GM12878 (cell line): ENCODE results near the gene TP53I3. TPM values are rescaled to one million over a fixed set of nuclear protein-coding genes. Genes with fewer than 3 reads are reported as not detected.

Experiments
- ATAC-seq: fragments of 200-7000 bp; cut with Tn5 transposase; 3 replicates; pipeline ENCODE4 v1.9.1; 2020; ENCODE audit warnings: mild to moderate bottlenecking, moderate library complexity
- BruUV-seq: library from RNA; stranded (reverse); fragments of 400-500 nt; replicated peaks from 2 replicates; lab custom pipeline; 2021; lab: Mats Ljungman, UMichigan
- CTCF ChIA-PET: fragments of 300-600 bp; sonication (Branson Sonifier 250); formaldehyde crosslinking; extraction: SDS; loops from one replicate; lab custom pipeline; 2021; ENCODE audit warnings: inconsistent platforms; lab: Yijun Ruan, JAX
- POLR2A ChIA-PET: fragments of 350-600 bp; formaldehyde crosslinking; extraction: SDS; loops from one replicate; lab custom pipeline; 2021; ENCODE audit warnings: inconsistent platforms; lab: Charles Lee
- RAD21 ChIA-PET: fragments of 300-600 bp; sonication (Branson Sonifier 250); formaldehyde crosslinking; loops from one replicate; lab custom pipeline; 2023; ENCODE audit warnings: antibody characterized with exemption; ENCODE audit not compliant: unreplicated experiment; lab: Charles Lee
- SMC1A ChIA-PET: fragments of 300-600 bp; sonication (Branson Sonifier 250); formaldehyde crosslinking; loops from one replicate; lab custom pipeline; 2023; ENCODE audit not compliant: unreplicated experiment, uncharacterized antibody; lab: Charles Lee
- DNase-seq: peaks from one replicate; pipeline ENCODE4 v3.0.0-alpha.2; 2011; ENCODE audit warnings: low read depth, low spot score
- FAIRE-seq: peaks from 3 replicates; lab custom pipeline; 2011; peaks lifted over from hg19 to GRCh38; lab: Jason Lieb, UNC
- H2AFZ ChIP-seq: 2 replicates; pipeline ENCODE4 v1.6.0; 2011; ENCODE audit warnings: low read depth, low read length, control low read depth; ENCODE audit not compliant: control insufficient read depth
- H3K27ac ChIP-seq: 2 replicates; pipeline ENCODE4 v1.5.1; 2011; ENCODE audit warnings: control low read depth; ENCODE audit not compliant: control insufficient read depth, insufficient read depth
- H3K27me3 ChIP-seq, 2 experiments: replicated peaks in 1 of 2; 2 replicates each; pipeline versions ENCODE4 v1.6.0 to v1.6.1; 2011; ENCODE audit warnings: low read length in 1 of 2; ENCODE audit not compliant: control insufficient read depth in 2 of 2, insufficient read depth in 2 of 2
- H3K36me3 ChIP-seq, 2 experiments: 2 replicates each; pipeline ENCODE4 v1.5.1; 2011; ENCODE audit warnings: low read length in 1 of 2; ENCODE audit not compliant: control insufficient read depth in 2 of 2, insufficient read depth in 2 of 2
- H3K4me1 ChIP-seq: 2 replicates; pipeline ENCODE4 v1.6.1; 2011; ENCODE audit warnings: mild to moderate bottlenecking, low read length, moderate library complexity, mixed read lengths; ENCODE audit not compliant: control insufficient read depth, insufficient read depth
- H3K4me2 ChIP-seq: 2 replicates; pipeline ENCODE4 v1.6.0; 2011; ENCODE audit warnings: control low read depth; ENCODE audit not compliant: control insufficient read depth, insufficient read depth
- H3K4me3 ChIP-seq: fragments of 200-600 bp; sonication (generic); 2 replicates; pipeline ENCODE4 v1.5.1; 2016
- H3K79me2 ChIP-seq: 2 replicates; pipeline ENCODE4 v1.6.0; 2011; ENCODE audit warnings: low read length; ENCODE audit not compliant: control insufficient read depth, insufficient read depth
- H3K9ac ChIP-seq: 2 replicates; pipeline ENCODE4 v1.8.0; 2011; ENCODE audit warnings: low read length, control low read depth, mixed read lengths; ENCODE audit not compliant: control insufficient read depth, insufficient read depth
- H3K9me3 ChIP-seq: replicated peaks from 3 replicates; pipeline ENCODE4 v1.5.1; 2011; ENCODE audit warnings: mild to moderate bottlenecking, low read length; ENCODE audit not compliant: control insufficient read depth, insufficient read depth
- H4K20me1 ChIP-seq: 2 replicates; pipeline ENCODE4 v1.6.0; 2011; ENCODE audit not compliant: control insufficient read depth, insufficient read depth
- ATF3 ChIP-seq: IDR thresholded peaks from 2 replicates; pipeline ENCODE4 v1.6.1; 2011; ENCODE audit warnings: low read depth, mild to moderate bottlenecking, low read length, moderate library complexity, borderline replicate concordance; ENCODE audit errors: extremely low read depth
- DPF2 ChIP-seq: fragments of 450-650 bp; IDR thresholded peaks from 2 replicates; pipeline ENCODE4 v1.6.1; 2017; ENCODE audit warnings: mild to moderate bottlenecking
- GATAD2B ChIP-seq: fragments of 450-650 bp; conservative IDR thresholded peaks from 2 replicates; pipeline ENCODE4 v1.6.1; 2017; ENCODE audit warnings: low read depth, mild to moderate bottlenecking, moderate library complexity
- IKZF2 ChIP-seq, 2 experiments: fragments of 450-650 bp; IDR thresholded peaks; 2 replicates each; pipeline ENCODE4 v1.6.1; 2017; ENCODE audit warnings: mild to moderate bottlenecking in 2 of 2, moderate library complexity in 2 of 2
- MYB ChIP-seq: fragments of 150-350 bp; IDR thresholded peaks from 2 replicates; pipeline ENCODE4 v1.6.1; 2014; ENCODE audit warnings: mild to moderate bottlenecking, low read depth, low read length, borderline replicate concordance
- NBN ChIP-seq: fragments of 450-650 bp; IDR thresholded peaks from 2 replicates; pipeline ENCODE4 v1.6.1; 2016
- NFXL1 ChIP-seq: fragments of 450-650 bp; IDR thresholded peaks from 2 replicates; pipeline ENCODE4 v1.6.1; 2017; ENCODE audit warnings: antibody characterized with exemption, mild to moderate bottlenecking, borderline replicate concordance
- NR2C2 ChIP-seq: IDR thresholded peaks from 2 replicates; pipeline ENCODE4 v1.6.1; 2011; ENCODE audit warnings: borderline replicate concordance, low read depth; ENCODE audit not compliant: control insufficient read depth, insufficient read length
- PAX8 ChIP-seq: fragments of 450-650 bp; IDR thresholded peaks from 2 replicates; pipeline ENCODE4 v1.6.1; 2017; ENCODE audit warnings: mild to moderate bottlenecking, moderate library complexity
- RFX5 ChIP-seq: IDR thresholded peaks from 2 replicates; pipeline ENCODE4 v1.6.1; 2011; ENCODE audit warnings: low read depth, low read length, improper control_type of control experiment
- SMC3 ChIP-seq: IDR thresholded peaks from 2 replicates; pipeline ENCODE4 v1.6.1; 2011; ENCODE audit warnings: low read length, improper control_type of control experiment, borderline replicate concordance
- TCF12 ChIP-seq: IDR thresholded peaks from 2 replicates; pipeline ENCODE4 v1.6.1; 2011; ENCODE audit warnings: low read depth, mild to moderate bottlenecking, low read length
- ZBTB40 ChIP-seq: fragments of 450-650 bp; IDR thresholded peaks from 2 replicates; pipeline ENCODE4 v1.6.1; 2016; ENCODE audit warnings: mild to moderate bottlenecking, moderate library complexity, borderline replicate concordance
- ZNF384 ChIP-seq: IDR thresholded peaks from 2 replicates; pipeline ENCODE4 v1.6.1; 2012; ENCODE audit warnings: low read depth, mild to moderate bottlenecking, low read length, improper control_type of control experiment, borderline replicate concordance
- ZNF592 ChIP-seq: fragments of 450-650 bp; IDR thresholded peaks from 2 replicates; pipeline ENCODE4 v1.6.1; 2017; ENCODE audit warnings: mild to moderate bottlenecking, moderate library complexity
- WGBS: methylation state at CpG from one replicate; pipeline ENCODE4 v1.1.6; 2016; ENCODE audit warnings: low lambda C conversion rate; ENCODE audit not compliant: insufficient replicate concordance, insufficient coverage; ENCODE audit errors: missing lambda C conversion rate; 5-methylcytosine and 5-hydroxymethylcytosine counted together
- in situ Hi-C: fragments of 300-500 bp; cut with MboI; formaldehyde crosslinking; loops from 9 replicates; pipeline ENCODE4 v1.14.3; 2018; ENCODE audit warnings: mixed read lengths
- intact Hi-C: fragments of 100-400 bp; cut with micrococcal nuclease; formaldehyde crosslinking; loops from one replicate; pipeline ENCODE4 v1.14.2; 2022; ENCODE audit not compliant: unreplicated experiment
- polyA plus RNA-seq, 11 experiments: library from polyadenylated mRNA; depleted of rRNA in 4 of 11; unstranded in 6 of 11; stranded (reverse) in 5 of 11; fragments of >200 nt; fragmentation: Nextera tagmentation in 4 of 11; fragmentation: Illumina TruSeq in 1 of 11; extraction: Ambion mirVana in 4 of 11; extraction: Trizol in 1 of 11; gene quantifications; 1 replicate in 1 of 11; 2 replicates in 10 of 11; pipeline versions ENCODE4 v1.2.1 to v1.2.3, GENCODE V29; 2011 to 2016; ENCODE audit warnings: inconsistent platforms in 2 of 11, missing spikeins in 2 of 11, low read depth in 1 of 11
- total RNA-seq, 4 experiments: library from RNA; depleted of rRNA in 3 of 4; stranded (reverse); fragments of >200 nt in 3 of 4; fragmentation: Illumina TruSeq in 1 of 4; extraction: Trizol in 1 of 4; gene quantifications; 2 replicates each; pipeline versions ENCODE4 v1.2.1 to v1.2.3, GENCODE V29; 2013 to 2021

The TP53I3 gene
- total and polyA plus RNA-seq, 10 of the 15 experiments (the other 5 are each of a cell fraction or from before 2014, with no cell fraction given): 1.4 to 57.4 (median 11.6) TPM

GRCh38 chr2:24084386-24085199, at the start of gene TP53I3 (continued):
- TF ChIP-seq ZBTB40: no peak
- TF ChIP-seq TCF12: no peak
- no peak for TF ChIP-seq NBN
- peak; percentile 78 to 88 for TF ChIP-seq IKZF2 (IDR thresholded peaks at IDR 0.05)
- peak; percentile 97 for TF ChIP-seq GATAD2B
- peak; percentile 55 for TF ChIP-seq SMC3
- TF ChIP-seq ATF3: no peak

GRCh38 chr2:24132543-24132942, 47.9 kb upstream of the TP53I3 start:
- Histone ChIP-seq H3K27ac (no peak overlapping the region), H3K4me1 (no peaks in the 10 kb centered on the region), H3K4me3 (no peak overlapping the region), H3K4me2 (no peak overlapping the region), H4K20me1 (no peaks in the 10 kb centered on the region), H3K79me2 (no peaks in the 10 kb centered on the region), H3K9ac (no peak overlapping the region), H3K27me3 (no peaks in the 10 kb centered on the region), H2AFZ (no peak overlapping the region), H3K9me3 (peaks cover 4% of the 10 kb centered on the region), H3K36me3 (no peaks in the 10 kb centered on the region)
- in situ Hi-C loops (no loop called here), intact Hi-C loops (no loop called here)
- DNase-seq (no peak), FAIRE-seq (no peak), ATAC-seq (no peak)
- CTCF ChIA-PET: no interaction called here
- BruUV-seq: no TSS peak
- RAD21 ChIA-PET: no interaction called here
- POLR2A ChIA-PET: no interaction called here
- WGBS: 84% methylated on average over 3 of the region's 3 CpGs
- SMC1A ChIA-PET: interaction anchor here (0.5 to 0.9 kb wide), 3 partner anchors 9 to 301 kb away, joined by 3 to 5 read pairs (median 4); no protein-coding TSS in a partner anchor
- TF ChIP-seq ZNF384: no peak
- TF ChIP-seq RFX5: no peak
- no peak for TF ChIP-seq PAX8
- no peak for TF ChIP-seq NFXL1
- no peak for TF ChIP-seq ZNF592
- no peak for TF ChIP-seq MYB
- TF ChIP-seq DPF2: no peak
- no peak for TF ChIP-seq NR2C2
